Measurements from ENCODE around the gene SLC26A11. TPM values are rescaled to one million over a fixed set of nuclear protein-coding genes. Genes with fewer than 3 reads are reported as not detected.
A peak's percentile ranks its signal among the peaks of the same experiment; 100 is the strongest.
"Not testable (repeated sequence)": the region's sequence is repeated elsewhere in the genome, so short reads cannot be mapped to it uniquely, and the experiment has no call there.

SLC26A11 gene
- total RNA-seq, 2 experiments from 2014 or later, result 5.9 to 6.1 TPM

DNA sequence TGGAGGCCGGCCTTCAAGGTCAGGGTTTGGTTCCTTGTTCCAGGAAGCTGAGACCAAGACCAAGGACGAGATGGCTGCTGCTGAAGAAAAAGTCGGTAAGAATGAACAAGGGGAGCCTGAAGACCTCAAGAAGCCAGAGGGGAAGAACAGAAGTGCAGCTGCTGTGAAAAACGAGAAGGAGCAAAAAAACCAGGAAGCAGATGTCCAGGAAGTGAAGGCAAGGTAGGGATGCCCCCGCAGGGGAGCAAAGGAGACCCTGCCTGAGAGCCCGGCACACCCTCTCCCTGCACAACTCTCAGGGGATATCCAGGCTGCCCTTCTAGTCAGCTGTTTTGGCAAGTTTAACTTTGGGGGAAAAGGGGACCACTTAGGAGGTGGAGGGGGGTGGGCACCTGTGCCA, 69.4 kb downstream of the SLC26A11 start:
- DNase-seq, result no peak
- ChIA-PET POLR2A (no interaction called here), CTCF (interaction anchor here (1.0 kb wide), 1 partner anchor 11 kb away, joined by 6 read pairs; no protein-coding TSS in a partner anchor)
- H3K36me3 Mint-ChIP-seq (ENCODE audit: low read depth), result peaks cover 58% of the 10 kb centered on the region
- H3K4me3 Mint-ChIP-seq, result no peak overlapping the region
- no peaks in the 10 kb centered on the region for H3K27me3 Mint-ChIP-seq
- H3K9me3 Mint-ChIP-seq, result no peaks in the 10 kb centered on the region
- H3K27ac Mint-ChIP-seq, result peak overlapping the region; percentile 76
- H3K4me1 Mint-ChIP-seq, result peaks cover 18% of the 10 kb centered on the region

- ChIA-PET CTCF (interaction anchor here (1.6 kb wide), 1 partner anchor 12 kb away, joined by 5 read pairs; no protein-coding TSS in a partner anchor), POLR2A (no interaction called here)
- Mint-ChIP-seq H3K36me3 (ENCODE audit: low read depth) (peaks cover 58% of the 10 kb centered on the region), H3K27me3 (no peaks in the 10 kb centered on the region), H3K4me3 (no peak overlapping the region), H3K9me3 (no peaks in the 10 kb centered on the region), H3K27ac (no peak overlapping the region), H3K4me1 (peaks cover 17% of the 10 kb centered on the region)
- DNase-seq, result no peak
Measured at GRCh38 chr17:80290156-80290555, 69.9 kb downstream of the SLC26A11 start.

GRCh38 chr17:80291260-80291659, 71.0 kb downstream of the SLC26A11 start:
- Mint-ChIP-seq H3K27ac (peak overlapping the region; percentile 41), H3K27me3 (no peaks in the 10 kb centered on the region), H3K4me3 (no peak overlapping the region), H3K36me3 (ENCODE audit: low read depth) (peaks cover 60% of the 10 kb centered on the region), H3K4me1 (peaks cover 12% of the 10 kb centered on the region), H3K9me3 (no peaks in the 10 kb centered on the region)
- POLR2A ChIA-PET, result interaction anchor here (0.7 kb wide), 1 partner anchor 10 kb away, joined by 3 read pairs; no protein-coding TSS in a partner anchor
- no peak for DNase-seq
- CTCF ChIA-PET, result interaction anchor here (0.6 to 1.6 kb wide), 2 partner anchors 10 to 1293 kb away, joined by 4 to 5 read pairs; no protein-coding TSS in a partner anchor

DNA sequence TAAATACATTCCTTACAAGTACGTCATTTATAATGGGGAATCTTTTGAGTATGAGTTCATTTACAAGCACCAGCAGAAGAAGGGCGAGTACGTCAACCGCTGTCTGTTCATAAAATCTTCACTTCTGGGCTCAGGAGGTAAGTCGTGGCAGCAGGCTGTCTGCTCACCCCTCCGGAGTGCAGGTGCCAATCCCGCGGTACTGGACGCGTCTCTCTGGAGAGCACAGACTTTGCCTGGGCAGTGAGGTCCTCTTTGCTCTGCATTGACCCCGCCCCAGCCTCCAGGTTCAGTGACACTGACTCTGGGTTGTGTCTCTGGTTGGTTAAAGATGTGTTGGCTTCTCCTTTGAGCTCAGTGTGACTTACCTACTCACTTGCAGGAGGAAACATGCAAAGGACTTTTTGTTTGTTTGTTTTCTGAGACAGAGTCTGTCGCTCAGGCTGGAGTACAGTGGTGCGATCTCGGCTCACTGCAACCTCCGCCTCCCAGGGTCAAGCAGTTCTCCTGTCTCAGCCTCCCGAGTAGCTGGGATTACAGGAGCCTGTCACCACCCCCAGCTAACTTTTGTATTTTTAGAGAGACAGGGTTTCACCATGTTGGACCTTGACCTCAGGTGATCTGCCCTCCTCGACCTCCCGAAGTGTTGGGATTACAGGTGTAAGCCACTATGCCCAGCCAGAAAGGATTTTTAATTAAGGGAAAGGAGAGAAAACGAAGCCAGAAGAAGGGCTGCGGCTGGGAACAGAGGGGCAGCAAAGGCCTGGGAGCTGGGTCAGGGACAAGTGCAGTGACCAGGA, 71.7 kb downstream of the SLC26A11 start:
- ChIA-PET POLR2A (no interaction called here), CTCF (interaction anchor here (1.6 kb wide), 1 partner anchor 10 kb away, joined by 5 read pairs; no protein-coding TSS in a partner anchor)
- DNase-seq, result no peak
- Mint-ChIP-seq H3K27ac (no peak overlapping the region), H3K4me1 (peaks cover 17% of the 10 kb centered on the region), H3K9me3 (no peaks in the 10 kb centered on the region), H3K36me3 (ENCODE audit: low read depth) (peaks cover 66% of the 10 kb centered on the region), H3K4me3 (no peak overlapping the region), H3K27me3 (no peaks in the 10 kb centered on the region)

DNA sequence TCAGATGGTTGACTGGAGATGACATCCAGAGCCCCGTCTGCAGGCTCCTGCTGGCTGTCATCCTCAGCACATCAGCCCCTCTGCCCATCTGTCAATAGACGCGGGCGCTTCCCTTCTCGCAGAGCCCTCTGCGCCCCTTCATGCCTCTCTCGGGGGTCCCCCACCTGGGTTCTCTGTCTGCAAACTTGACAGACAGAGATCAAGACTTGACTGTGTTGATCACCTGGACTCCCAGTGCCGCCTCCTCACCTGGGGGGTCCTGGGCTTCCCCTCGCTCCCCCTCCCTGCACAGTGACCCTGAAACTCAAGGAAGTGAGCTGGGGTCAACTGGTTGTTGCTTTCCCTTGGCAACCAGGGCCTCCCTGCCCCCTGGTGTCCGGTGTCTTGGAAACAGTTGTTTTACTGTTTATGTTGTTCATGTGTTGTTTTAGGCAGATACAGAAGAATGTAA, 72.3 kb downstream of the SLC26A11 start:
- CTCF ChIA-PET, result no interaction called here
- Mint-ChIP-seq H3K4me3 (no peak overlapping the region), H3K27ac (peak overlapping the region; percentile 1), H3K4me1 (peaks cover 16% of the 10 kb centered on the region), H3K9me3 (no peaks in the 10 kb centered on the region), H3K36me3 (ENCODE audit: low read depth) (peaks cover 61% of the 10 kb centered on the region), H3K27me3 (no peaks in the 10 kb centered on the region)
- POLR2A ChIA-PET, result no interaction called here
- DNase-seq, result no peak

- H3K4me3 Mint-ChIP-seq, result no peak overlapping the region
- H3K36me3 Mint-ChIP-seq (ENCODE audit: low read depth), result peaks cover 68% of the 10 kb centered on the region
- POLR2A ChIA-PET, result no interaction called here
- DNase-seq, result no peak
- CTCF ChIA-PET, result interaction anchor here (0.9 to 2.3 kb wide), 4 partner anchors 10 to 92 kb away, joined by 3 to 6 read pairs (median 3); no protein-coding TSS in a partner anchor
- H3K4me1 Mint-ChIP-seq, result peaks cover 12% of the 10 kb centered on the region
- no peak overlapping the region for H3K27ac Mint-ChIP-seq
- no peaks in the 10 kb centered on the region for H3K9me3 Mint-ChIP-seq
- H3K27me3 Mint-ChIP-seq, result no peaks in the 10 kb centered on the region
Measured at GRCh38 chr17:80294210-80294609, 74.0 kb downstream of the SLC26A11 start.

DNA sequence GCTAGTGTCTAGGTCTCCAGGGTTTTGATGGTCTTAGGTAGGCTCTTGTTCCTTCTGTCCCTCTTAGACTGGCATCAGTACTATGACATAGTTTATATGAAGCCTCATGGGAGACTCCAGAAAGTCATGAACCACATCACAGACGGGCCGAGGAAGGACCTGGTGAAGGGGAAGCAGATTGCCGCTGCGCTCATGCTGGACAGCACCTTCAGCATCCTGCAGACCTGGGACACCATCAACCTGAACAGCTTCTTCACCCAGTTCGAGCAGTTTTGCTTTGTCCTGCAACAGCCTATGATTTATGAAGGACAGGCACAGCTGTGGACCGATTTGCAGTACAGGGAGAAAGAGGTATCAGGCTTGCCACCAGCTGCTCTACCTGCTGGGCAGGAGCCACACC, 74.4 kb downstream of the SLC26A11 start:
- CTCF ChIA-PET, result interaction anchor here (0.9 to 2.3 kb wide), 3 partner anchors 10 to 42 kb away, joined by 3 to 6 read pairs (median 3); no protein-coding TSS in a partner anchor
- Mint-ChIP-seq H3K4me3 (no peak overlapping the region), H3K27me3 (no peaks in the 10 kb centered on the region), H3K9me3 (no peaks in the 10 kb centered on the region), H3K36me3 (ENCODE audit: low read depth) (peaks cover 68% of the 10 kb centered on the region), H3K27ac (no peak overlapping the region), H3K4me1 (peaks cover 13% of the 10 kb centered on the region)
- DNase-seq, result no peak
- POLR2A ChIA-PET, result no interaction called here

GRCh38 chr17:80295146-80295545, 74.9 kb downstream of the SLC26A11 start:
- Mint-ChIP-seq H3K9me3 (no peaks in the 10 kb centered on the region), H3K27me3 (no peaks in the 10 kb centered on the region), H3K4me3 (no peak overlapping the region), H3K27ac (no peak overlapping the region), H3K36me3 (ENCODE audit: low read depth) (peaks cover 70% of the 10 kb centered on the region), H3K4me1 (peaks cover 18% of the 10 kb centered on the region)
- no peak for DNase-seq
- ChIA-PET POLR2A (no interaction called here), CTCF (interaction anchor here (0.9 to 2.3 kb wide), 3 partner anchors 9 to 41 kb away, joined by 3 to 6 read pairs (median 3); no protein-coding TSS in a partner anchor)

GRCh38 chr17:80295559-80295958, 75.3 kb downstream of the SLC26A11 start:
- no peak overlapping the region for H3K4me3 Mint-ChIP-seq
- POLR2A ChIA-PET, result no interaction called here
- peaks cover 18% of the 10 kb centered on the region for H3K4me1 Mint-ChIP-seq
- H3K27ac Mint-ChIP-seq, result no peak overlapping the region
- H3K9me3 Mint-ChIP-seq, result no peaks in the 10 kb centered on the region
- CTCF ChIA-PET, result interaction anchor here (0.6 to 2.3 kb wide), 3 partner anchors 9 to 70 kb away, joined by 3 to 6 read pairs (median 3); no protein-coding TSS in a partner anchor
- no peak for DNase-seq
- no peaks in the 10 kb centered on the region for H3K27me3 Mint-ChIP-seq
- peaks cover 70% of the 10 kb centered on the region for H3K36me3 Mint-ChIP-seq (ENCODE audit: low read depth)

GRCh38 chr17:80296221-80296620, 76.0 kb downstream of the SLC26A11 start:
- ChIA-PET CTCF (interaction anchor here (0.6 kb wide), 1 partner anchor 71 kb away, joined by 3 read pairs; no protein-coding TSS in a partner anchor), POLR2A (no interaction called here)
- no peak for DNase-seq
- Mint-ChIP-seq H3K27me3 (no peaks in the 10 kb centered on the region), H3K9me3 (no peaks in the 10 kb centered on the region), H3K4me3 (no peak overlapping the region), H3K36me3 (ENCODE audit: low read depth) (peaks cover 75% of the 10 kb centered on the region), H3K4me1 (peaks cover 20% of the 10 kb centered on the region), H3K27ac (no peak overlapping the region)

DNA sequence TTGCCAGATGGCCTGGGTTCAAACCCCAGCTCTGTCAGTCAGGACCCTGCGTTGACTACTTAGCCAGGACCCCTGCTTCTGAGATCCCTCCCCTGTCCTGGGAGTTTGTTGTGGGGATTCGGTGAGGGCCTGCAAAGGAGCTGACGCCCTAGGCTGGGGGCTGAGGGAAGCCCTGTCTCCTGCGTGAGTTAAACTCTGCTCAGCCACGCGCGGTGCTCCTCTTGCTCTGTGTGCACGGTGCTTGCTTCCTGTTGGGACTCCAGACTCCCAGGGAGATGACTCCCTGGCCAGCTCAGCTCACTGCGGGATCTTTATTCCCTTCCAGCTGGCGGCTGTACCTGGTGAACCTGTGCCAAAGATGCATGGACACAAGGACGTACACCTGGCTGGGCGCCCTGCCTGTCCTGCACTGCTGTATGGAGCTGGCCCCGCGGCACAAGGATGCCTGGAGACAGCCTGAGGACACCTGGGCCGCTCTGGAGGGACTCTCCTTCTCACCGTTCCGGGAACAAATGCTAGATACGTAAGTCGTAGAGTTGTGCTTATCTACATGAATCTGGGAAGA, 77.9 kb downstream of the SLC26A11 start:
- POLR2A ChIA-PET, result no interaction called here
- H3K27ac Mint-ChIP-seq, result no peak overlapping the region
- CTCF ChIA-PET, result interaction anchor here (0.9 kb wide), 1 partner anchor 30 kb away, joined by 3 read pairs; no protein-coding TSS in a partner anchor
- no peaks in the 10 kb centered on the region for H3K27me3 Mint-ChIP-seq
- H3K4me1 Mint-ChIP-seq, result peaks cover 18% of the 10 kb centered on the region
- no peak overlapping the region for H3K4me3 Mint-ChIP-seq
- no peaks in the 10 kb centered on the region for H3K9me3 Mint-ChIP-seq
- no peak for DNase-seq
- H3K36me3 Mint-ChIP-seq (ENCODE audit: low read depth), result peaks cover 79% of the 10 kb centered on the region

- H3K4me3 Mint-ChIP-seq, result not testable (repeated sequence)
- CTCF ChIA-PET, result interaction anchor here (0.6 kb wide), 2 partner anchors 9 to 421 kb away, joined by 3 to 4 read pairs; no protein-coding TSS in a partner anchor
Measured at GRCh38 chr17:80299350-80300100, 79.3 kb downstream of the SLC26A11 start.

More at GRCh38 chr17:80299350-80300100, 79.3 kb downstream of the SLC26A11 start:
- H3K27me3 Mint-ChIP-seq, POLR2A ChIA-PET, H3K9me3 Mint-ChIP-seq, H3K27ac Mint-ChIP-seq, DNase-seq: not testable (repeated sequence)
- Mint-ChIP-seq H3K36me3 (ENCODE audit: low read depth) (peaks cover 81% of the 10 kb centered on the region), H3K4me1 (peaks cover 16% of the 10 kb centered on the region)

All from activated CD4-positive, alpha-beta T cell treated with anti-CD3 and anti-CD28 coated beads, Interleukin-2, amount 10 ng/mL, durations not matched to agents 7 days and 5 days (primary cell).